ENCODE measurements around the gene PDE11A. TPM values are rescaled to one million over a fixed set of nuclear protein-coding genes. Genes with fewer than 3 reads are reported as not detected.

The PDE11A gene
- total and polyA plus RNA-seq, 2 of the 8 experiments (the other 6 are each of a cell fraction or from before 2014, with no cell fraction given): 0.19 to 0.23 TPM

- no peak for TF ChIP-seq CHD7 (IDR thresholded peaks at IDR 0.05; ENCODE audit: insufficient replicate concordance, low read length)
- no peak for TF ChIP-seq SP4 (IDR thresholded peaks at IDR 0.05; ENCODE audit: low read length)
- TF ChIP-seq BRCA1 (IDR thresholded peaks at IDR 0.05; ENCODE audit: low read depth, low read length): no peak
- TF ChIP-seq E2F6 (IDR thresholded peaks at IDR 0.05): no peak
- TF ChIP-seq HDAC6 (IDR thresholded peaks at IDR 0.05; ENCODE audit: low read depth, low read length): no peak
- no peak for TF ChIP-seq SP1 (IDR thresholded peaks at IDR 0.05; ENCODE audit: low read depth, low read length)
- TF ChIP-seq JUN (IDR thresholded peaks at IDR 0.05; ENCODE audit: low read depth, low read length): no peak
- no peak for TF ChIP-seq ATF2 (IDR thresholded peaks at IDR 0.05; ENCODE audit: low read length)
- TF ChIP-seq CREB1 (IDR thresholded peaks at IDR 0.05): no peak
- TF ChIP-seq SRF (IDR thresholded peaks at IDR 0.05; ENCODE audit: low read depth, low read length): no peak
These were observed 215.0 kb downstream of the PDE11A start (continued) for GRCh38 chr2:177857538-177857937.

Data from H1 (cell line).